HepG2 (cell line): ENCODE results near the gene CABP2. TPM values are rescaled to one million over a fixed set of nuclear protein-coding genes. Genes with fewer than 3 reads are reported as not detected.

Source experiments
- ATAC-seq: fragments of 200-7000 bp; cut with Tn5 transposase; 3 replicates; pipeline ENCODE4 v1.9.1; 2020; ENCODE audit warnings: mild to moderate bottlenecking, moderate library complexity
- BruUV-seq: library from RNA; stranded (reverse); fragments of 400-500 nt; replicated peaks from 2 replicates; lab custom pipeline; 2021; lab: Mats Ljungman, UMichigan
- CTCF ChIA-PET: fragments of 300-600 bp; formaldehyde crosslinking; extraction: SDS; loops from one replicate; lab custom pipeline; 2021; ENCODE audit warnings: low total read pairs, inconsistent platforms, low intra/inter-chr PET ratio; lab: Yijun Ruan, JAX
- POLR2A ChIA-PET: fragments of 350-600 bp; sonication (Branson Sonifier 250); formaldehyde crosslinking; loops from one replicate; lab custom pipeline; 2020; ENCODE audit warnings: antibody characterized with exemption, inconsistent platforms; lab: Yijun Ruan, JAX
- DNase-seq: peaks from one replicate; pipeline ENCODE4 v3.0.0-alpha.2; 2015; ENCODE audit warnings: low spot score
- FAIRE-seq: peaks from 3 replicates; lab custom pipeline; 2011; peaks lifted over from hg19 to GRCh38; lab: Jason Lieb, UNC
- H2AFZ ChIP-seq: one replicate; pipeline ENCODE4 v1.6.1; 2011; ENCODE audit warnings: low read length, inconsistent platforms
- H3K27ac ChIP-seq: fragments of 300-600 bp; 3 replicates; pipeline ENCODE4 v1.8.0; 2011; ENCODE audit warnings: mixed run types, mild to moderate bottlenecking, mixed read lengths, low read length, inconsistent platforms; ENCODE audit not compliant: insufficient read depth; ENCODE audit errors: extremely low read length
- H3K27me3 ChIP-seq, 2 experiments: fragments of 200-600 bp in 1 of 2; 2 replicates in 1 of 2; 3 replicates in 1 of 2; pipeline versions ENCODE4 v1.6.0 to v1.8.0; 2011; ENCODE audit warnings: low read length in 2 of 2, mild to moderate bottlenecking in 2 of 2, moderate library complexity in 2 of 2, inconsistent platforms in 1 of 2; ENCODE audit not compliant: insufficient read depth in 2 of 2, control insufficient read depth in 1 of 2
- H3K36me3 ChIP-seq, 2 experiments: fragments of 200-600 bp in 1 of 2; replicated peaks in 1 of 2; 2 replicates in 1 of 2; 3 replicates in 1 of 2; pipeline versions ENCODE4 v1.5.1 to v1.8.0; 2011; ENCODE audit warnings: low read length in 2 of 2, inconsistent platforms in 1 of 2; ENCODE audit not compliant: insufficient read depth in 2 of 2, control insufficient read depth in 1 of 2
- H3K4me1 ChIP-seq: 2 replicates; pipeline ENCODE4 v1.5.1; 2012; ENCODE audit warnings: low read length, inconsistent platforms; ENCODE audit not compliant: insufficient read depth
- H3K4me2 ChIP-seq: 2 replicates; pipeline ENCODE4 v1.6.0; 2011; ENCODE audit warnings: low read depth, low read length, inconsistent platforms
- H3K4me3 ChIP-seq, 3 experiments: fragments of 200-600 bp in 1 of 3; sonication (generic), shearing (Covaris generic) in 1 of 3; replicated peaks in 1 of 3; 2 replicates each; pipeline ENCODE4 v1.5.1; 2011 to 2016; ENCODE audit warnings: low read length in 3 of 3, inconsistent platforms in 2 of 3, low read depth in 2 of 3, mild to moderate bottlenecking in 2 of 3, control low read depth in 1 of 3, mixed read lengths in 1 of 3; ENCODE audit not compliant: insufficient read depth in 1 of 3
- H3K79me2 ChIP-seq: one replicate; pipeline ENCODE4 v1.6.1; 2011; ENCODE audit warnings: low read length, inconsistent platforms; ENCODE audit not compliant: insufficient read depth
- H3K9ac ChIP-seq: 2 replicates; pipeline ENCODE4 v1.6.0; 2011; ENCODE audit warnings: mild to moderate bottlenecking, low read depth, low read length, inconsistent platforms; ENCODE audit not compliant: insufficient read depth
- H3K9me3 ChIP-seq: 2 replicates; pipeline ENCODE4 v1.5.1; 2012; ENCODE audit warnings: mild to moderate bottlenecking, low read length
- H4K20me1 ChIP-seq: 2 replicates; pipeline ENCODE4 v1.6.0; 2011; ENCODE audit warnings: inconsistent platforms, mild to moderate bottlenecking, low read length, moderate library complexity; ENCODE audit not compliant: insufficient read depth
- SALL1 ChIP-seq: sonication (generic); formaldehyde crosslinking; IDR thresholded peaks from 2 replicates; pipeline ENCODE4 v1.8.0; 2022; ENCODE audit warnings: mild to moderate bottlenecking, missing genetic modification reagents
- SIN3A ChIP-seq: IDR thresholded peaks from 2 replicates; pipeline ENCODE4 v1.6.1; 2011; ENCODE audit warnings: low read depth, mild to moderate bottlenecking, control low read depth, low read length, borderline replicate concordance
- SRSF1 ChIP-seq: fragments of 200-400 bp; formaldehyde crosslinking; optimal IDR thresholded peaks from 2 replicates; pipeline ENCODE3; 2017; ENCODE audit warnings: mild to moderate bottlenecking, low read depth, low read length, moderate library complexity
- U2AF1 ChIP-seq: fragments of 200-400 bp; formaldehyde crosslinking; optimal IDR thresholded peaks from 2 replicates; pipeline ENCODE3; 2017; ENCODE audit warnings: mild to moderate bottlenecking, low read depth, low read length
- ZNF292 ChIP-seq: sonication (generic); formaldehyde crosslinking; IDR thresholded peaks from 2 replicates; pipeline ENCODE4 v1.8.1; 2022; ENCODE audit warnings: mild to moderate bottlenecking, low read depth, missing genetic modification reagents, borderline replicate concordance
- WGBS: methylation state at CpG from one replicate; pipeline ENCODE4 v1.1.6; 2017; ENCODE audit warnings: low lambda C conversion rate; 5-methylcytosine and 5-hydroxymethylcytosine counted together
- in situ Hi-C: cut with HindIII; loops from 2 replicates; pipeline ENCODE4 v1.10.0; 2017; ENCODE audit warnings: low pct_unique_long_range_greater_than_20kb; ENCODE audit not compliant: extremely low pct_ligation_motif_present
- intact Hi-C: fragments of 100-400 bp; cut with micrococcal nuclease; formaldehyde crosslinking; loops from one replicate; pipeline ENCODE4 v1.10.0; 2022; ENCODE audit not compliant: unreplicated experiment
- polyA plus RNA-seq, 8 experiments: library from polyadenylated mRNA; depleted of rRNA in 3 of 8; stranded (reverse) in 7 of 8; unstranded in 1 of 8; fragments of >200 nt; fragmentation: Illumina TruSeq in 4 of 8; extraction: Trizol in 4 of 8; gene quantifications; 2 replicates each; pipeline versions ENCODE4 v1.2.1 to v1.2.3, GENCODE V29; 2011 to 2016; ENCODE audit warnings: low read depth in 4 of 8, missing spikeins in 1 of 8, mixed read lengths in 1 of 8; ENCODE audit not compliant: insufficient read depth in 1 of 8
- total RNA-seq, 5 experiments: library from RNA; depleted of rRNA; stranded (reverse); fragments of >200 nt; fragmentation: Illumina TruSeq; extraction: Trizol; gene quantifications; 2 replicates each; pipeline ENCODE4 v1.2.3, GENCODE V29; 2016; ENCODE audit warnings: low read depth in 1 of 5
- TF ChIP-seq, protein P1 (sequence below): sonication (generic); formaldehyde crosslinking; IDR thresholded peaks from 2 replicates; pipeline ENCODE4 v1.4.0; 2020; ENCODE audit warnings: missing genetic modification reagents
- TF ChIP-seq, protein P2 (sequence below): sonication (generic); formaldehyde crosslinking; conservative IDR thresholded peaks from 2 replicates; pipeline ENCODE4 v1.8.0; 2022; ENCODE audit warnings: missing genetic modification reagents
- TF ChIP-seq, protein P3 (sequence below): sonication (generic); formaldehyde crosslinking; IDR thresholded peaks from 2 replicates; pipeline ENCODE4 v1.5.1; 2020; ENCODE audit warnings: mild to moderate bottlenecking, missing genetic modification reagents
- TF ChIP-seq, protein P4 (sequence below): sonication (generic); formaldehyde crosslinking; IDR thresholded peaks from 2 replicates; pipeline ENCODE4 v1.4.0; 2020; ENCODE audit warnings: missing genetic modification reagents

CABP2 gene
- total and polyA plus RNA-seq, 2 of the 13 experiments (the other 11 are each of a cell fraction or from before 2014, with no cell fraction given): not detected

GRCh38 chr11:67504950-67505581 is 18.2 kb downstream of the CABP2 start, which contains the start of gene PITPNM1 (continued):
- TF ChIP-seq, protein P1, sequence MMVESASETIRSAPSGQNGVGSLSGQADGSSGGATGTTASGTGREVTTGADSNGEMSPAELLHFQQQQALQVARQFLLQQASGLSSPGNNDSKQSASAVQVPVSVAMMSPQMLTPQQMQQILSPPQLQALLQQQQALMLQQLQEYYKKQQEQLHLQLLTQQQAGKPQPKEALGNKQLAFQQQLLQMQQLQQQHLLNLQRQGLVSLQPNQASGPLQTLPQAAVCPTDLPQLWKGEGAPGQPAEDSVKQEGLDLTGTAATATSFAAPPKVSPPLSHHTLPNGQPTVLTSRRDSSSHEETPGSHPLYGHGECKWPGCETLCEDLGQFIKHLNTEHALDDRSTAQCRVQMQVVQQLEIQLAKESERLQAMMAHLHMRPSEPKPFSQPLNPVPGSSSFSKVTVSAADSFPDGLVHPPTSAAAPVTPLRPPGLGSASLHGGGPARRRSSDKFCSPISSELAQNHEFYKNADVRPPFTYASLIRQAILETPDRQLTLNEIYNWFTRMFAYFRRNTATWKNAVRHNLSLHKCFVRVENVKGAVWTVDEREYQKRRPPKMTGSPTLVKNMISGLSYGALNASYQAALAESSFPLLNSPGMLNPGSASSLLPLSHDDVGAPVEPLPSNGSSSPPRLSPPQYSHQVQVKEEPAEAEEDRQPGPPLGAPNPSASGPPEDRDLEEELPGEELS (CRISPR knock-in tag): no peak
- TF ChIP-seq U2AF1: no peak
- TF ChIP-seq, protein P2, sequence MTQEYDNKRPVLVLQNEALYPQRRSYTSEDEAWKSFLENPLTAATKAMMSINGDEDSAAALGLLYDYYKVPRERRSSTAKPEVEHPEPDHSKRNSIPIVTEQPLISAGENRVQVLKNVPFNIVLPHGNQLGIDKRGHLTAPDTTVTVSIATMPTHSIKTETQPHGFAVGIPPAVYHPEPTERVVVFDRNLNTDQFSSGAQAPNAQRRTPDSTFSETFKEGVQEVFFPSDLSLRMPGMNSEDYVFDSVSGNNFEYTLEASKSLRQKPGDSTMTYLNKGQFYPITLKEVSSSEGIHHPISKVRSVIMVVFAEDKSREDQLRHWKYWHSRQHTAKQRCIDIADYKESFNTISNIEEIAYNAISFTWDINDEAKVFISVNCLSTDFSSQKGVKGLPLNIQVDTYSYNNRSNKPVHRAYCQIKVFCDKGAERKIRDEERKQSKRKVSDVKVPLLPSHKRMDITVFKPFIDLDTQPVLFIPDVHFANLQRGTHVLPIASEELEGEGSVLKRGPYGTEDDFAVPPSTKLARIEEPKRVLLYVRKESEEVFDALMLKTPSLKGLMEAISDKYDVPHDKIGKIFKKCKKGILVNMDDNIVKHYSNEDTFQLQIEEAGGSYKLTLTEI (CRISPR knock-in tag): no peak

DNA sequence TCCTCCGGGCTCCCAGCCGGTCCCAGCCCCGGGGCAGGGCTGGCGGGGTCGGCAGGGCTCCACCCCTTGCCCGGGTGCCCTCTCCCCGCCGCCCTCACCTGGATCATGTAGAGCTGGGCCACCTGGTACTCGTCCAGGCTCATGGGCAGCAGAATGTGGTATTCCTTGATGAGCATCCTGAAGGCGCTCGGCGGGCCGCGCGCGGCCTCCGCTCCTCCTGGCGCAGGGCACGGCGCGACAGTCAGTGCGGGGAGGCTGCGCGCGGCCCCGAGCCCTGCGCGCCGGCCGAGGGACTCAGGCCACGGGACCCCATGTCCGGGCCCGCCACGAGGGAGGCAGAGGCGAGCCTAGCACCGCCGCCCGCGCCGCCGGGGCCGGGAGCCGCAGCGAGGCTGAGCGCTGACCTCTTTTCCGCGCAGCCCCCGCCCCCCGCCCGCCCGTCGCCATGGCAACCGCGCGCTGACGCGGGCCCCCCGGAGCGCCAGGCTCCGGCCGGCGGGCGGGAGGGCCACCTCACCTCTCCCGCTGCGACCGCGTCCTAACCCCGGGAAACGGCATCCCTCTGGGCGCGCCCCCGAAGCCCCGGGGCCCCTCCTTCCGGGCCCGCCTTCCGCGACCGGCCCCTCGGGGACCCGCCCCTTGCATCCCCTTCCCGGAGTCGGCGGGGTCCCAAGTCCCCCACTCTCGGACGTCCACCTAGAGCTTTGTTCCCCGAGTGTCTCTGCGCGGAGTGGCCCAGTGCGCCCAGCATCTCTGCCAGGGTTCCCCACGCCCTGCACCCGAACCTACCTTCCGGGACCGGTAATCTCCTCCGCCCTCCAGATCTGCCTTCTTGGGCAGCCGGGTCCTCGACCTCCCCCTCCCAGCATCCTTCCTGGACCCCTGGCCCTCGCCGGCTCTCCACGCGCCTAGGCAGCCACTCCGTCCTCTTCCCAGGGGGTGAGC is 19.0 kb downstream of the CABP2 start:
- CTCF ChIA-PET: interaction anchor here (2.2 kb wide), 1 partner anchor 114 kb away, joined by 18 read pairs; no protein-coding TSS in a partner anchor
- no peaks in the 10 kb centered on the region for H3K9me3 ChIP-seq
- peaks cover 34% of the 10 kb centered on the region for H3K4me1 ChIP-seq
- BruUV-seq: no TSS peak
- peak overlapping the region; percentile 54 to 91 (median 82) for H3K4me3 ChIP-seq
- FAIRE-seq: no peak
- no peaks in the 10 kb centered on the region for H4K20me1 ChIP-seq
- no peaks in the 10 kb centered on the region; a peak in 1 of 5 replicates for H3K36me3 ChIP-seq
- peak overlapping the region; percentile 95 for H3K4me2 ChIP-seq
- H3K27ac ChIP-seq: no peak overlapping the region
- peak overlapping the region; percentile 72; the same call in 1 of the 2 replicates for H3K9ac ChIP-seq
- in situ Hi-C loops: no loop called here
- peaks cover 10% of the 10 kb centered on the region for H3K79me2 ChIP-seq
- H2AFZ ChIP-seq: no peak overlapping the region
- ATAC-seq: no peak
- WGBS: 16% methylated on average over 20 of the region's 101 CpGs
- no peak for DNase-seq
- intact Hi-C loops: no loop called here
- H3K27me3 ChIP-seq: no peaks in the 10 kb centered on the region
- POLR2A ChIA-PET: no interaction called here
- TF ChIP-seq, protein P3, sequence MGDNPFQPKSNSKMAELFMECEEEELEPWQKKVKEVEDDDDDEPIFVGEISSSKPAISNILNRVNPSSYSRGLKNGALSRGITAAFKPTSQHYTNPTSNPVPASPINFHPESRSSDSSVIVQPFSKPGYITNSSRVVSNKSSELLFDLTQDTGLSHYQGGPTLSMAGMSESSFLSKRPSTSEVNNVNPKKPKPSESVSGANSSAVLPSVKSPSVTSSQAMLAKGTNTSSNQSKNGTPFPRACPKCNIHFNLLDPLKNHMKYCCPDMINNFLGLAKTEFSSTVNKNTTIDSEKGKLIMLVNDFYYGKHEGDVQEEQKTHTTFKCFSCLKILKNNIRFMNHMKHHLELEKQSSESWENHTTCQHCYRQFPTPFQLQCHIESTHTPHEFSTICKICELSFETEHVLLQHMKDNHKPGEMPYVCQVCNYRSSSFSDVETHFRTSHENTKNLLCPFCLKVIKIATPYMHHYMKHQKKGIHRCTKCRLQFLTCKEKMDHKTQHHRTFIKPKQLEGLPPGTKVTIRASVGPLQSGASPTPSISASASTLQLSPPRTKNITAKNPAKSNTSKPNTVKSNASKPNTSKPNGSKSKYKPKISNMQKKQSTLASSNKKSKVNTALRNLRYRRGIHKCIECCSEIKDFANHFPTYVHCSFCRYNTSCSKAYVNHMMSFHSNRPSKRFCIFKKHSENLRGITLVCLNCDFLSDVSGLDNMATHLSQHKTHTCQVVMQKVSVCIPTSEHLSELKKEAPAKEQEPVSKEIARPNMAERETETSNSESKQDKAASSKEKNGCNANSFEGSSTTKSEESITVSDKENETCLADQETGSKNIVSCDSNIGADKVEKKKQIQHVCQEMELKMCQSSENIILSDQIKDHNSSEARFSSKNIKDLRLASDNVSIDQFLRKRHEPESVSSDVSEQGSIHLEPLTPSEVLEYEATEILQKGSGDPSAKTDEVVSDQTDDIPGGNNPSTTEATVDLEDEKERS (CRISPR knock-in tag): 0 out of 2 replicates have a peak, but pooled peaks have one; percentile 33
- peak; percentile 21; the same call in 1 of the 2 replicates for TF ChIP-seq SIN3A
- TF ChIP-seq SALL1 (CRISPR knock-in tag): 0 out of 2 replicates have a peak, but pooled peaks have one; percentile 5
- TF ChIP-seq, protein P4, sequence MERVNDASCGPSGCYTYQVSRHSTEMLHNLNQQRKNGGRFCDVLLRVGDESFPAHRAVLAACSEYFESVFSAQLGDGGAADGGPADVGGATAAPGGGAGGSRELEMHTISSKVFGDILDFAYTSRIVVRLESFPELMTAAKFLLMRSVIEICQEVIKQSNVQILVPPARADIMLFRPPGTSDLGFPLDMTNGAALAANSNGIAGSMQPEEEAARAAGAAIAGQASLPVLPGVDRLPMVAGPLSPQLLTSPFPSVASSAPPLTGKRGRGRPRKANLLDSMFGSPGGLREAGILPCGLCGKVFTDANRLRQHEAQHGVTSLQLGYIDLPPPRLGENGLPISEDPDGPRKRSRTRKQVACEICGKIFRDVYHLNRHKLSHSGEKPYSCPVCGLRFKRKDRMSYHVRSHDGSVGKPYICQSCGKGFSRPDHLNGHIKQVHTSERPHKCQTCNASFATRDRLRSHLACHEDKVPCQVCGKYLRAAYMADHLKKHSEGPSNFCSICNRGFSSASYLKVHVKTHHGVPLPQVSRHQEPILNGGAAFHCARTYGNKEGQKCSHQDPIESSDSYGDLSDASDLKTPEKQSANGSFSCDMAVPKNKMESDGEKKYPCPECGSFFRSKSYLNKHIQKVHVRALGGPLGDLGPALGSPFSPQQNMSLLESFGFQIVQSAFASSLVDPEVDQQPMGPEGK: no peak
- TF ChIP-seq ZNF292 (CRISPR knock-in tag): 0 out of 2 replicates have a peak, but pooled peaks have one; percentile 20
- TF ChIP-seq SRSF1: peak; percentile 0
